ENCODE data around the gene LRMDA. TPM values are rescaled to one million over a fixed set of nuclear protein-coding genes. Genes with fewer than 3 reads are reported as not detected.
A peak's percentile ranks its signal among the peaks of the same experiment; 100 is the strongest.

LRMDA gene
- polyA plus RNA-seq, 1 donor from 2014 or later: not detected

- Mint-ChIP-seq H3K27ac (no peak overlapping the region), H3K4me3 (no peak overlapping the region), H3K36me3 (no peaks in the 10 kb centered on the region), H3K27me3 (peaks cover 4% of the 10 kb centered on the region), H3K9me3 (peaks cover 0 to 5% (median 4%) of the 10 kb centered on the region in 3 donors), H3K4me1 (no peaks in the 10 kb centered on the region)
These were observed 527.8 kb downstream of the LRMDA start for GRCh38 chr10:75959209-75959608.

GRCh38 chr10:75959912-75960311, 528.5 kb downstream of the LRMDA start:
- H3K9me3 Mint-ChIP-seq: peaks cover 0 to 5% (median 4%) of the 10 kb centered on the region in 3 donors
- no peak overlapping the region for H3K27ac Mint-ChIP-seq
- H3K36me3 Mint-ChIP-seq: no peaks in the 10 kb centered on the region
- H3K27me3 Mint-ChIP-seq: peaks cover 6% of the 10 kb centered on the region
- no peak overlapping the region for H3K4me3 Mint-ChIP-seq
- H3K4me1 Mint-ChIP-seq: no peaks in the 10 kb centered on the region

- H3K4me3 Mint-ChIP-seq: no peak overlapping the region
- H3K4me1 Mint-ChIP-seq: no peaks in the 10 kb centered on the region
- H3K36me3 Mint-ChIP-seq: no peaks in the 10 kb centered on the region
- H3K9me3 Mint-ChIP-seq: peaks cover 0 to 4% (median 2%) of the 10 kb centered on the region in 3 donors
- peaks cover 5% of the 10 kb centered on the region for H3K27me3 Mint-ChIP-seq
- no peak overlapping the region for H3K27ac Mint-ChIP-seq
These were observed 531.1 kb downstream of the LRMDA start for GRCh38 chr10:75962395-75963061.

GRCh38 chr10:75967491-75967890, 536.1 kb downstream of the LRMDA start:
- Mint-ChIP-seq H3K4me3 (no peak overlapping the region), H3K36me3 (no peaks in the 10 kb centered on the region), H3K27me3 (peaks cover 5% of the 10 kb centered on the region), H3K9me3 (no peaks in the 10 kb centered on the region), H3K27ac (no peak overlapping the region), H3K4me1 (no peaks in the 10 kb centered on the region)

- H3K27me3 Mint-ChIP-seq: peaks cover 4% of the 10 kb centered on the region
- H3K36me3 Mint-ChIP-seq: no peaks in the 10 kb centered on the region
- no peaks in the 10 kb centered on the region for H3K9me3 Mint-ChIP-seq
- H3K4me1 Mint-ChIP-seq: no peaks in the 10 kb centered on the region
- H3K4me3 Mint-ChIP-seq: no peak overlapping the region
- H3K27ac Mint-ChIP-seq: no peak overlapping the region
These were observed 537.6 kb downstream of the LRMDA start for GRCh38 chr10:75969031-75969430.

- no peak overlapping the region for H3K4me3 Mint-ChIP-seq
- H3K4me1 Mint-ChIP-seq: no peaks in the 10 kb centered on the region
- no peaks in the 10 kb centered on the region for H3K36me3 Mint-ChIP-seq
- H3K27me3 Mint-ChIP-seq: peaks cover 1% of the 10 kb centered on the region
- no peak overlapping the region for H3K27ac Mint-ChIP-seq
- H3K9me3 Mint-ChIP-seq: no peaks in the 10 kb centered on the region
These were observed 540.2 kb downstream of the LRMDA start for GRCh38 chr10:75971402-75972211.

- no peaks in the 10 kb centered on the region for H3K4me1 Mint-ChIP-seq
- peak overlapping the region in 1 of 4 donors; percentile 19 for H3K4me3 Mint-ChIP-seq
- peaks cover 0 to under 1% (median 0%) of the 10 kb centered on the region in 3 donors for H3K9me3 Mint-ChIP-seq
- peaks cover 1% of the 10 kb centered on the region for H3K27me3 Mint-ChIP-seq
- no peaks in the 10 kb centered on the region for H3K36me3 Mint-ChIP-seq
- no peak overlapping the region for H3K27ac Mint-ChIP-seq
These were observed 541.3 kb downstream of the LRMDA start for GRCh38 chr10:75972491-75973276.

- Mint-ChIP-seq H3K27me3 (peaks cover 1% of the 10 kb centered on the region), H3K27ac (no peak overlapping the region), H3K9me3 (peaks cover 0 to 1% (median 0%) of the 10 kb centered on the region in 3 donors), H3K4me3 (no peak overlapping the region), H3K4me1 (no peaks in the 10 kb centered on the region), H3K36me3 (no peaks in the 10 kb centered on the region)
These were observed 542.7 kb downstream of the LRMDA start for GRCh38 chr10:75974080-75974479.

- H3K9me3 Mint-ChIP-seq: peaks cover 0 to 6% (median 1%) of the 10 kb centered on the region in 3 donors
- no peaks in the 10 kb centered on the region for H3K27me3 Mint-ChIP-seq
- no peak overlapping the region for H3K27ac Mint-ChIP-seq
- no peak overlapping the region for H3K4me3 Mint-ChIP-seq
- H3K36me3 Mint-ChIP-seq: no peaks in the 10 kb centered on the region
- H3K4me1 Mint-ChIP-seq: peaks cover 0 to 3% (median 0%) of the 10 kb centered on the region in 3 donors
These were observed 545.3 kb downstream of the LRMDA start for GRCh38 chr10:75976681-75977080.

- Mint-ChIP-seq H3K27me3 (no peaks in the 10 kb centered on the region), H3K27ac (no peak overlapping the region), H3K4me1 (peaks cover 0 to 3% (median 0%) of the 10 kb centered on the region in 3 donors), H3K4me3 (no peak overlapping the region), H3K9me3 (peaks cover 0 to 6% (median 1%) of the 10 kb centered on the region in 3 donors), H3K36me3 (no peaks in the 10 kb centered on the region)
These were observed 545.7 kb downstream of the LRMDA start for GRCh38 chr10:75977139-75977538.

- H3K4me1 Mint-ChIP-seq: peaks cover 0 to 3% (median 0%) of the 10 kb centered on the region in 3 donors
- H3K9me3 Mint-ChIP-seq: peaks cover 0 to 6% (median 1%) of the 10 kb centered on the region in 3 donors
- H3K36me3 Mint-ChIP-seq: no peaks in the 10 kb centered on the region
- no peaks in the 10 kb centered on the region for H3K27me3 Mint-ChIP-seq
- H3K4me3 Mint-ChIP-seq: no peak overlapping the region
- no peak overlapping the region for H3K27ac Mint-ChIP-seq
These were observed 546.8 kb downstream of the LRMDA start for GRCh38 chr10:75978213-75978612.

- Mint-ChIP-seq H3K9me3 (peaks cover 0 to 6% (median 1%) of the 10 kb centered on the region in 3 donors), H3K4me1 (peaks cover 0 to 3% (median 0%) of the 10 kb centered on the region in 3 donors), H3K27ac (no peak overlapping the region), H3K4me3 (no peak overlapping the region), H3K36me3 (no peaks in the 10 kb centered on the region), H3K27me3 (no peaks in the 10 kb centered on the region)
These were observed 549.1 kb downstream of the LRMDA start for GRCh38 chr10:75980419-75981002.

- Mint-ChIP-seq H3K9me3 (peaks cover 0 to 6% (median under 1%) of the 10 kb centered on the region in 3 donors), H3K27ac (no peak overlapping the region)
These were observed 551.4 kb downstream of the LRMDA start for GRCh38 chr10:75982611-75983369.

GRCh38 chr10:75984067-75984466, 552.6 kb downstream of the LRMDA start:
- Mint-ChIP-seq H3K27ac (no peak overlapping the region), H3K9me3 (peaks cover 0 to 6% (median 0%) of the 10 kb centered on the region in 3 donors), H3K4me3 (no peak overlapping the region), H3K4me1 (peaks cover 0 to 3% (median 0%) of the 10 kb centered on the region in 3 donors), H3K27me3 (no peaks in the 10 kb centered on the region), H3K36me3 (no peaks in the 10 kb centered on the region)

More at GRCh38 chr10:75982611-75983369, 551.4 kb downstream of the LRMDA start:
- H3K4me3 Mint-ChIP-seq: no peak overlapping the region
- peaks cover 0 to 3% (median 0%) of the 10 kb centered on the region in 3 donors for H3K4me1 Mint-ChIP-seq
- no peaks in the 10 kb centered on the region for H3K36me3 Mint-ChIP-seq
- no peaks in the 10 kb centered on the region for H3K27me3 Mint-ChIP-seq

Data from IgD-negative memory B cell (primary cell).